HCEC 1CT (cell line): Measurements from ENCODE around the gene APBA2.
"Not testable (repeated sequence)": the region's sequence is repeated elsewhere in the genome, so short reads cannot be mapped to it uniquely, and the experiment has no call there.

Experiments used
- DNase-seq: peaks from one replicate; pipeline ENCODE4 v3.0.0-alpha.2; 2017

The APBA2 gene

GRCh38 chr15:28879551-28879950, 6.2 kb upstream of the APBA2 start:
- no peak for DNase-seq

DNA sequence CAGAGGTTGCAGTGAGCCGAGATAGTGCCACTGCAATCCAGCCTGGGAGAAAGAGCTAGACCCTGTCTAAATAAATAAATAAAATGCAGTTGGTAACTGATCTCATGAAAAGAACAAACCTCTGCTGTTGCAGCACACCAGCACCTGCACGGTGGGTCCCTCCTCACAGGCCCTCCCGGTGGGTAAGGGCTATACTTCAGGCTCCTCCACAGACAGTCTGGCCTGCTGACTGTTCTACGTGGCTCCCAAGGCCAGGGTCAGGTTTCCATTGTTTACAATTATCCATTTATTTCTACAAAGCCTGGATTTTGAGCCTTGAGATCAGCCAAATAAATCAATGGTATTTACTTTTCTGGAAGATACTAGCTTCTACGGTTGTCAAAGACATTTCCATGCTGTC, 5.1 kb upstream of the APBA2 start:
- DNase-seq = no peak

DNA sequence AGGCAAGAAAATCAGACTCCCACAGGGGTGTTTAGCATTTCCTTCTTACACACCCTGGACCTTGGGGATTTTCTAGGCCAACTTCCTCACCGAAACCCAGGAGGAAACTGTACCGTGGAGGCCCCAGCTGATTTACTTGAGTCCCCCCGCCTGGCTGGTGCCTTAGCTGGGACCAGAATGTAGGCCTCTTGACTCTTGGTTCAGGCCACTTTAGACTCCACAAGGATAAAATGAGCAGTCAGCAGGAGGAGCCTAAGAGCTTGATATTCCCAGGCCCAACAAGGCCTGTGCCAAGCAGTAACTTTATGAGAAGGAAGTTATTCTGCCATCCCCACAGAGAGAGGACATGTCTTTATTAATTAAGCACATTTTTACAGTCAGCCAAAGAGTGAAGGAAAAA, 4.6 kb upstream of the APBA2 start:
- peak; percentile 16 for DNase-seq

DNA sequence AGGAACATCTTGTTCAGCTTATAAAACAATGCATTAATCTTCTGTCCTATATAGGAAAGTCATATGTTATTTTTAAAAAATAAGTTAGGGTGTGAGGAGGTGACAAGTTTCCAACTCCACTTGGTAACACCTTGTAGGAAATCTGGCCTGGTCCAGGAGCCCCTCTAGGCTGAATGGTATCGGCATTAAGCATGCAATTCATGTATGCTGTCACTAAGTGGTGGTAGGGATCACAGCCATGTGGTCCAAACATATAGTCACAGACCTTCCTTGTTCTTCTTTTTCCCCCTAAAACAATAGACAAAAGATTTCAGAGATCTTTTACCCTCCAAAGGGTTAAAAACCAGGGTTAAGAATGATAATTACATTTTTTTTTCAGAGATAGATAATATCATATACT, 4.2 kb upstream of the APBA2 start:
- no peak for DNase-seq

DNA sequence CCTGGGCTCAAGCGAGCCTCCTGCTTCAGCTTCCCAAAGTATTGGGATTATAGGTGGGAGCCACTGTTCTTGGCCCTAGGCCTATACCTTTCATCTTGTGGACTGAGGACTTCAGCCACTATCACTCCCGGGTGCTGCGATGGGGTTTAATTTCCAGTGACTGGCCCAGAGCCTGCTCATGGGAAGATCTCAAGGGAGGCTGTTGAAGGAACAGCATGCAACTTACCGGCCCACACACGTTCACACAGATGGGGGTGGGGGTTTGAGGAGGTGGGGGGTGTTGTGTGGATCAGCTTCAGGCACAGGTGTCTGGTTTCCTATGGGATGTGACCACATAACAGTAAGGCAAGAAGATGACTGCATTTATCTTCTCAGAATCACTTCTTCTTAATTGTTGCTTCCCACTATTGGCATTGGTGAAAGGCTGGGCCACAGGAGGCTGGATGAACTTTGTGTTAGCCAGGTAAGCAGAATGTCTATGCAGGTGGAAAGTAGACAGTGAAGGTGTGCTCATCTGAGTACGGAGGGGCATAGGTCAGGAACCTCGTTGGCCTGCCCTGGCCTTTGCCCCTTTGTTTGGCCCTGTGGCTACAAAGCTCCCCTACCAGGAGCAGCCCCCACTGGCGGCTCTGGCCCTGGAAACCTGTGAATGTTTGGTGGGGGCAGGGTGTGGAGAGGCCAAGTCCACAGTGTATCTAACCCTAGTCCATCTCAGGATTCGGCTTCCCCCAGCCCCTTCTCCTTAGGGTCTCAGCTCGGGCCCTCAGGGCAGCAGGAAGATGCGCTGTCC, 1.4 kb upstream of the APBA2 start:
- no peak for DNase-seq

- DNase-seq = no peak
Observed at GRCh38 chr15:28885128-28885629, 595 bp upstream of the APBA2 start.

GRCh38 chr15:28886431-28887338, 911 bp downstream of the APBA2 start:
- DNase-seq = no peak

DNA sequence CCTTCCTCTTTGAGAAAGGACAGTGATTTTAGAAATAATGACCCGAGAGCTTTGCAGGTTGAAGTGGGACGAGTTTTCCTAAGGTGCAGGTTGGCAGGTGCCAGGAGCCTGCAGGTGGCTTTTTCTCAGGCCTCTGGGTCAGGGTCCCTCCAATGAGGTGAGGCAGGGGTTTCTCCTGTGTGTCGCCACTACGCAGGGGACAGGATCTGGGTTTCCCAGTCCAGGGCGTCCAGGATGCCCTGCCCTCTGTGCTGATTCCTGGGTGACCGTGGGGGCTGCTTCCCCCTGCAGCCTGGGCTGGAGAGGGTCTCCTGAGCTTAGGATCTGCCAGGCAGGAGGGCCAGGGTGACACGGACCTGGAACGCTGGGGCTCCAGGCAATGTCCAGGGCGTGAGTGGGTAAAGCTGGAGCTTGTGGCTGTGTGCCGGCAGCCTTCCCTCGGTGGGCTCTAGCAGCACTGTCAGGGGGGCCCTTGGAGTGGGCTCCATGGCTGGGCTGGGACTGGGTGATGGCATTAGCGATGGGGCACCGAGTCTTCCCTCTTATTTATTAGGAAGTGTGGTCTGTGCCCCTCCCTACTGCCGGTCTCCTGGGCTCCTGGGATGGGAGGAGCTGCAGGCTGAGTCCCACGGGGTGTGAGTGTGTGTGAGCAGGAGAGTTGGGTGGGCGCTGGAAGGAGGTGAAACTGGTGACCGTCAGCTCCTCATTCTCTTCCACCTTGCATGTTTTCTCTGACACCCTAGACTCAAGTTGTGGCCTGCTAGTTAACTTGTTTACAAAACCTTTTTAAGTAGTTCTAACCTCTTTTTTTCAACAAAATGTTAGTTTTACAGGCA, 1.8 kb downstream of the APBA2 start:
- DNase-seq = no peak

DNA sequence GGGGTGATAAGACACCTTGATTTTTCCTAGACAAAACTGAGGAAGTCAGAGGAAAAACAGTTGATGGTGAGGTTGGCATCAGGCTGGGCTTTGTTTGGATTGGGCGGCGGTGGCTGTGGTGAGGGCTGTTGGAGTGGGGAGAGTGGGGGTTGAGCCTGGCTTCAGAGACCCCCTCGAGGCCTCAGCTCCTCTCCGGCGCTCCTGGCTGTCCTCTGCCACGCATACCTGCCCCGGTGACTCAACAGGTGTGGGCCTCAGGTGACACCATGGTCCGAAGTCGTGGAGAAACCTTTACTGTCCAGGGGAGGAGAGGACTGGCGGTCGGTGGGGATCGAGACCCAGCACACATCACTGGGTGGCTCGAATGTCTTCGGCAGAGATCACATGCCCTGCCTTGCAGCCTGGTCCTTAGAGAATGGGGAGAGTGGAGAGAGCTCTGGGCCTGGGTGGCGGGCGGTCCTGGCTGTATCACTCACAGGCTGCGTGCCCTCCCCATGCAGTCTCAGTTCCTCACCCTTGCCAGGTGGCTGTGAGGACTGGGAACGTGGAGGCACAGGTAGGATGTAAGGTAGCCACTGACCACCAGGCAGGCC, 2.6 kb downstream of the APBA2 start:
- no peak for DNase-seq

DNA sequence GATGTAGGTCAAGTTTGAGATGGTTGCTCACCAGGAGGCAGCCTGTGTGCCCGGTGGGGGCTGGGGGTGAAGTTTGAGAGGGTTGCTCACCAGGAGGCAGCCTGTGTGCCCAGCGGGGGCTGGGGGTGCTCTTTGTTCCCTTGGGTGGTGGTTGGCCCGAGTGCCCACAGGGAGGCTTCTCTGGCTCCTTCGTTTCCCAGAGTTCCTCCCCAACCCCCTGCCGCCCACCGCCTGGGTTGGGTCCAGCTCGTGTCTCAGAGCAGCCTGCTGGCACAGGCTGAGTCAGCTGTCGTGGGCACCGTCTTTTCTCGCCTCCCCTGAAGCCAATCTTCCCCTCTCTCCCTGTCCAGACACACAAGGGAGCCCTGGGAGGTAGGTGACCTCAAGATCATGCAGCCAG, 3.1 kb downstream of the APBA2 start:
- no peak for DNase-seq

DNA sequence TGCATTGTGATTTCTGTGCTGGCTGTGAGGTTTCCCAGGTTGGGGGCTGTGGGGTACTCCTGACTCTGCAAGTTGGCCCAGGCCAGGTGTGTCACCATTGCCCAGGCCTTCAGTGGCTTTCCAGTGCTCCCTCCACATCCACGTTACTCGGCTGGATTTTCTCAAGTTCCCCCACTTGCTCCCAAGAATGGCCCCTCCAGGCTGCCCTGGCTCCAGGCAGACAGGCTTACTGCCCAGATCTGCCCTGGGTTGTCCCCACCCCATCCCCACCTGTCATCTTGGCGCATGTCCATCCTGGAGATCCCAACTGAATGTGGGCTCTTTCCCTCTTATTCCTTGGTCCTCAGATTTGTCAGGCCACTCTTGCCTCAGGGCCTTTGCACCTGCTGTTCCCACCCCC, 3.6 kb downstream of the APBA2 start:
- no peak for DNase-seq

DNA sequence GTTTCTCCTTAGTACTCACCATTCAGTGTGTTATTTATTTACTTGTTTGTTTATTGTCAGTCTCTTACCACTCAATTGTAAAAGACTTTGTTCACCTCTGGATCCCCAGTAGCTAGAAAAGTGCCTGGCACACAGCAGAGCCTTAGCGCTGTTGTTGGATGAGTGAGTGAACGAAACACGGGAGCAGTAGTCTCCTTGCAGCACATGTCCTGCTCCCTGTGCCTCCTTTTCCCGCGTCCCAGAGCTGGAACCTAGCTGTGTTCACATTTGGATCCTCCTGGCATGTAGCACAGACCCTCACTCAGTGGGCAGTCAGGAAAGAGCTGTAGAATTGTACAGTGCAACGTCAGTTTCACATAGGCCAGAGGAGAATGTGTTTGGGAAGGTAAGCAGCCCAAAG, 4.1 kb downstream of the APBA2 start:
- not testable (repeated sequence) for DNase-seq

GRCh38 chr15:28890291-28890690, 4.5 kb downstream of the APBA2 start:
- not testable (repeated sequence) for DNase-seq

DNA sequence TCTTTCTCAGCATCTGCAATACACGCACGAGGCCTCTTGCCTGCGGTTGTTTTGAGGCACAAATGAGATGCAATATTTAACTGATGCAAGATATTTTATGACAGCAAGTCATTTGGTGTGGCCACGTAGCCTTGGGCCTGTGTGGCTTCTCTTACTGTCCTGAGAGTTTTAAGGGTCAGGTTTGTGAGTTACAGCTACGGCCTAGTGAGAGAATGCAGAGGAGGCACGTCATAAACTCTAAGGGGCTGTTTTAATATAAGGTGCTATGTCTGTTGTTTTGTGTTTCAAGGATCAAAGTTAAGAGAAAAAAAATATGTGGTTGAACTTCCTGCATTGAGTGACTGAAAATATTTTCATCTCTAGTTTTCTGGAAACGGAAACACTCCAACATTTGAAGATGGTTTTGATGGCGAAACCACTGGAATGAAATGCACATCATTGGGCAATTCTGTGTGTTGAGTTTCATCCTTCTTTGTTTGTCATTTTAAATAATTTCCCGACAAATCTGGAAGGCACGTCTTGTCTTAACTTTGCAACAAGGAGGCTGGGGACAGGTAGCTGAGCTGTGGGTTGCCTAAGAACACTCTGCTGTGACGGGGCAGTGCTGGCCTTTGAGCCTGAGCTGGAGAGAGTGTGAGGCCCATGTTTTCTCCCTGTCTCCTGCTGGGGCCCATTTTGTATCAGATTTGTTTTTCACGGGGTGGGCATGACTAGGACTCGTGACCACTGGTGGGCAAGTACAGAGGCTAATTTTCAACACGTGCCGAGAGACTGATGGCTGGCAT, 5.1 kb downstream of the APBA2 start:
- no peak for DNase-seq

DNA sequence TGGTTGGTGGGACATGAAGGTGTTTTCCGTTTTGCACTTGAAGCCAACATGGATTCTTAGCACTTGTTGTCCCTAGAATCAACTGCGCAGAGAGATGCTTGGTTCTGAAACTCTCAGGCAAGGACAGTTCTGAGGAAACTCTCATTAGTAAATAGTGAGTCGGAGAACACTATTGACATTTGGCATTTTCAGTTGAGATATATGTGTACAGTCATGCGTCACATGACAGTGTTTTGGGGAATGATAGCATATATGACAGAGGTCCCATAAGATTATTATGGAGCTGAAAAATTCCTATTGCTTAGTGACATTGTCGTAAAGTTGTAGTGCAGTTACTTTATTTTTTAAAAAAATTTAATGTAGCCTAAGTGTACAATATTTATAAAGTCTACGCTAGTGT, 5.8 kb downstream of the APBA2 start:
- DNase-seq = no peak

DNA sequence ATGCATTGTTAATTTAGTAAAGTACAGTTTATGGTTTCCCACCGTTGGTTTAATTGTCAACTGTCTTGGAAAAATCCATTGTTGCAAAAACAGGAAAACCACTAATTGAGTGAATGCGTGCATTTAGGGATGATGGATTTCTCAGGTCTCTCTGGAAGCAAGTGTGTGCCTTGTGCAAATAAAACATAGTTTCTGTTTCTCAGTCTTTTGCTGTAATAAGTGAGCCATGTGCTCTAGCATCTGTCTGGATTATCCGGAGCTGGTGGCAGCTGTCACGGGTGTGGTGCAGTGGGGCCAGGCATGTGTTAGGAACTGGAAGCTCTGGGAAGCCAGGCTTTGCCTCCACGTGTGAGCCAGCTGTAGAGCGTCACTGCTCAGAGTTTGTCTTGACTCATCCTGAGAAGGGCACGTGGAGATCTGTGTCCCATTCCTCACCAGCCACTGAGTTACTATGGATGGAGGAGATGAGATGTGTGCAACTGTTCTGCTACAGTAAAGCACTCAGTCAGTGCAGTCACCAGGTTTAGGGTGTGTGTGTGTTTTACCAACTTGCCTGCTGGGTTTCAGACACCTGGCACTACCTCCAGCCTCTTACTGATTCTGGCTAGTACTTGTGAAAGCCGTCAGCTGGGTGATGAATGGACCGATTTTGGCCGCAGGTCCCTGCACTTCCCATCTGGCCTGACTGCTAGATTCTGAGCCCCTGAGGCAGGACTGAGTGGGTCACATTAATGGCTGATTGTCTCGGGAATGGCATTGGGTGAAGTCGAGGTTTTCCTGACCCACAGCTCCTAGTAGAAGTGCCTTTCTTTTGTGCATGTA, 7.2 kb downstream of the APBA2 start:
- DNase-seq = peak; percentile 22

DNA sequence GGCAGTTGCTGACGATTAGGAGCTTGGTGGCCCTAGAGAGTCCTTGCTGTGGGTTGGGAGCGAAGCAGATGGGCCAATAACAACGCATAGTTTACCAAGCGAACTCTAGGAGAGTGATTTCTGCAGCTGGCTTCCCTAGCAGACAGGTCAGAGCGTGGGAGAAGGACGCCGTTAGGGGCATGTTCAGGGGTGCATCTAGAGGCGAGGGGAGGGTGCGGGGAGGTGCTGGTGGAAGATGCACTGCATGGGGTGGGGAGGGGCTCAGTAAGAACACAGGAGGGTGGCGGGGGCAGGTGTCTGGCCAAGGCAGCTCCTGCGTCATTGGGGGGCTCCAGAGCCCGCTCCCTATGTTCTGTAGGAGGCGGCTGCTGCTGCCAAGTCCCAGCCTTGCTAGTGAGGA, 8.9 kb downstream of the APBA2 start:
- DNase-seq = no peak

- no peak for DNase-seq
Observed at GRCh38 chr15:28895146-28895545, 9.4 kb downstream of the APBA2 start.

DNA sequence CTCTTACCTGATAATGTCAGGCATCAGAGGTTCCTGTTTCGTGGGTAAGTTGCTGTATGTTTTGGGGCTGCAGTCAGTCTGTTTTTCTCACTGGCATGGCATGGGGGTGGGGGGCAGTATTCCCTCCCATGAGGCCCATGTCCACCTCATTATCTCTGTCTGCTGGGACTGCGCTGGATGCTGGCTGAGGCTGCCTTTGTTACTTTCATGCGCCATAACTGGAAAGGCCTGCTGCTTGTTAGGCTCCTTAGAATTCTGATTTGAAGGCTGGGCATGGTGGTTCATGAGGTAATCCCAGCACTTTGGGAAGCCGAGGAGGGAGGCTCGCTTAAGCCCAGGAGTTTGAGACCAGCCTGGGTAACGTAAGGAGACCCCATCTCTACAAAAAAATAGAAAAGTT, 9.8 kb downstream of the APBA2 start:
- no peak for DNase-seq

- DNase-seq = peak; percentile 88
Observed at GRCh38 chr15:28896951-28897350, 11.2 kb downstream of the APBA2 start.
